ENCODE results near the gene EYA2. TPM values are rescaled to one million over a fixed set of nuclear protein-coding genes. Genes with fewer than 3 reads are reported as not detected.
A peak's percentile ranks its signal among the peaks of the same experiment; 100 is the strongest.
"Not testable (repeated sequence)": the region's sequence is repeated elsewhere in the genome, so short reads cannot be mapped to it uniquely, and the experiment has no call there.

Gene EYA2
- total and polyA plus RNA-seq, 4 donors: 1.6 to 4.4 (median 2.1) TPM

- H3K27ac ChIP-seq (ENCODE audit: low read depth in 1 of 2, low read length in 1 of 2): no peak overlapping the region
- H3K27me3 ChIP-seq (ENCODE audit: control insufficient read depth in 3 of 3, insufficient read depth in 3 of 3, low read length in 2 of 3): peaks cover 0 to 3% (median 0%) of the 10 kb centered on the region in 3 donors
- peaks cover 0 to 6% (median 0%) of the 10 kb centered on the region in 5 donors for H3K4me1 ChIP-seq (ENCODE audit: control insufficient read depth in 5 of 5, insufficient read depth in 5 of 5, low read length in 5 of 5)
- DNase-seq (no peak), ATAC-seq (ENCODE audit: insufficient read depth, low FRiP score) (no peak)
- peaks cover 0 to 8% (median 0%) of the 10 kb centered on the region in 4 donors for H3K9me3 ChIP-seq (ENCODE audit: control insufficient read depth in 4 of 4, insufficient read depth in 3 of 4, low read length in 3 of 4)
- WGBS, 2 donors: 79 to 90% methylated on average over 1 of the region's 1 CpG
- no peak overlapping the region for H3K9ac ChIP-seq (ENCODE audit: insufficient read depth in 1 of 2, low read length in 2 of 2)
- H3K4me3 ChIP-seq: no peak overlapping the region
- no peaks in the 10 kb centered on the region for H3K36me3 ChIP-seq (ENCODE audit: control insufficient read depth in 4 of 4, insufficient read depth in 4 of 4, low read length in 4 of 4)
- no peak for TF ChIP-seq CTCF (IDR thresholded peaks at IDR 0.05; ENCODE audit: control extremely low read depth, extremely low read depth)
Observed at GRCh38 chr20:46929902-46930301, 35.3 kb downstream of the EYA2 start.

GRCh38 chr20:46930640-46931339 lies 36.1 kb downstream of the EYA2 start:
- ATAC-seq (ENCODE audit: insufficient read depth, low FRiP score) (no peak), DNase-seq (peak; percentile 58 to 64 (median 62))
- Histone ChIP-seq H3K36me3 (ENCODE audit: control insufficient read depth in 4 of 4, insufficient read depth in 4 of 4, low read length in 4 of 4) (no peaks in the 10 kb centered on the region), H3K27me3 (ENCODE audit: control insufficient read depth in 3 of 3, insufficient read depth in 3 of 3, low read length in 2 of 3) (peaks cover 0 to 3% (median 0%) of the 10 kb centered on the region in 3 donors), H3K4me3 (no peak overlapping the region), H3K27ac (ENCODE audit: low read depth in 1 of 2, low read length in 1 of 2) (no peak overlapping the region), H3K4me1 (ENCODE audit: control insufficient read depth in 5 of 5, insufficient read depth in 5 of 5, low read length in 5 of 5) (peaks cover 0 to 6% (median 0%) of the 10 kb centered on the region in 5 donors), H3K9me3 (ENCODE audit: control insufficient read depth in 4 of 4, insufficient read depth in 3 of 4, low read length in 3 of 4) (peaks cover 0 to 8% (median 0%) of the 10 kb centered on the region in 4 donors), H3K9ac (ENCODE audit: insufficient read depth in 1 of 2, low read length in 2 of 2) (no peak overlapping the region)
- no peak for TF ChIP-seq CTCF (IDR thresholded peaks at IDR 0.05; ENCODE audit: control extremely low read depth, extremely low read depth)
- 53 to 62% methylated on average over 9 of the region's 9 CpGs for WGBS, 2 donors

GRCh38 chr20:46931699-46932098 lies 37.1 kb downstream of the EYA2 start:
- Histone ChIP-seq H3K27ac (ENCODE audit: low read depth in 1 of 2, low read length in 1 of 2) (no peak overlapping the region), H3K27me3 (ENCODE audit: control insufficient read depth in 3 of 3, insufficient read depth in 3 of 3, low read length in 2 of 3) (peaks cover 0 to 3% (median 0%) of the 10 kb centered on the region in 3 donors), H3K36me3 (ENCODE audit: control insufficient read depth in 4 of 4, insufficient read depth in 4 of 4, low read length in 4 of 4) (no peaks in the 10 kb centered on the region), H3K4me3 (no peak overlapping the region), H3K9ac (ENCODE audit: insufficient read depth in 1 of 2, low read length in 2 of 2) (no peak overlapping the region), H3K4me1 (ENCODE audit: control insufficient read depth in 5 of 5, insufficient read depth in 5 of 5, low read length in 5 of 5) (peaks cover 0 to 9% (median 0%) of the 10 kb centered on the region in 5 donors), H3K9me3 (ENCODE audit: control insufficient read depth in 4 of 4, insufficient read depth in 3 of 4, low read length in 3 of 4) (peaks cover 0 to 8% (median 0%) of the 10 kb centered on the region in 4 donors)
- WGBS, 2 donors: 64 to 80% methylated on average over 11 of the region's 11 CpGs
- ATAC-seq (ENCODE audit: insufficient read depth, low FRiP score): no peak
- peak in 1 of 3 donors; percentile 38 for DNase-seq
- TF ChIP-seq CTCF (IDR thresholded peaks at IDR 0.05; ENCODE audit: control extremely low read depth, extremely low read depth): no peak

GRCh38 chr20:46932439-46932838 lies 37.8 kb downstream of the EYA2 start:
- not testable (repeated sequence) for H3K4me3 ChIP-seq; H3K27me3 ChIP-seq (ENCODE audit: control insufficient read depth in 3 of 3, insufficient read depth in 3 of 3, low read length in 2 of 3); H3K27ac ChIP-seq (ENCODE audit: low read depth in 1 of 2, low read length in 1 of 2); ATAC-seq (ENCODE audit: insufficient read depth, low FRiP score); H3K36me3 ChIP-seq (ENCODE audit: control insufficient read depth in 4 of 4, insufficient read depth in 4 of 4, low read length in 4 of 4); H3K9ac ChIP-seq (ENCODE audit: insufficient read depth in 1 of 2, low read length in 2 of 2); H3K9me3 ChIP-seq (ENCODE audit: control insufficient read depth in 4 of 4, insufficient read depth in 3 of 4, low read length in 3 of 4); DNase-seq
- H3K4me1 ChIP-seq (ENCODE audit: control insufficient read depth in 5 of 5, insufficient read depth in 5 of 5, low read length in 5 of 5): peaks cover 0 to 12% (median 0%) of the 10 kb centered on the region in 5 donors
- WGBS, 2 donors: 90 to 91% methylated on average over 10 of the region's 10 CpGs
